Uterus (tissue), 2 donors: Measurements from ENCODE around the gene CTIF.

Experiments used
- CTCF ChIP-seq, 4 experiments: fragments of 200-600 bp in 2 of 4; fragments of 450-650 bp in 2 of 4; sonication (generic) in 2 of 4; IDR thresholded peaks; one replicate each; pipeline ENCODE4 v1.5.1; 2016 to 2019; ENCODE audit warnings: antibody characterized with exemption in 4 of 4, mild to moderate bottlenecking in 2 of 4, moderate library complexity in 1 of 4
- POLR2A ChIP-seq, 2 donors: fragments of 450-650 bp; IDR thresholded peaks; one replicate each; pipeline ENCODE4 v1.6.1; 2016; ENCODE audit warnings: antibody characterized with exemption in 2 of 2, mild to moderate bottlenecking in 1 of 2, moderate library complexity in 1 of 2

GRCh38 chr18:48780913-48781162, 242.0 kb downstream of the CTIF start:
- TF ChIP-seq CTCF (IDR thresholded peaks at IDR 0.05) (no peak), POLR2A (IDR thresholded peaks at IDR 0.05) (no peak)
